Dedifferentiated amniotic fluid mesenchymal stem cell (primary cell): Measurements from ENCODE around the gene TUBB8.
"Not testable (repeated sequence)": the region's sequence is repeated elsewhere in the genome, so short reads cannot be mapped to it uniquely, and the experiment has no call there.

ENCODE experiments used
- DNase-seq: peaks from one replicate; pipeline ENCODE4 v3.0.0-alpha.2; 2016; ENCODE audit errors: extremely low spot score

TUBB8 gene

GRCh38 chr10:48996-49395 is at the start of gene TUBB8:
Gene TUBB8 (minus strand): TSS chr10:49296. CDS start chr10:49238, 58 bp downstream.
- DNase-seq, result no peak

- DNase-seq, result no peak
Observed at GRCh38 chr10:96466-96865, 47.4 kb upstream of the TUBB8 start.

- DNase-seq, result no peak
Observed at GRCh38 chr10:95356-96115, 46.4 kb upstream of the TUBB8 start.

GRCh38 chr10:94613-95012 is 45.5 kb upstream of the TUBB8 start:
- DNase-seq, result no peak

GRCh38 chr10:92846-93245 is 43.8 kb upstream of the TUBB8 start:
- DNase-seq, result no peak

GRCh38 chr10:92153-92552 is 43.1 kb upstream of the TUBB8 start:
- DNase-seq, result no peak

- no peak for DNase-seq
Observed at GRCh38 chr10:91313-91712, 42.2 kb upstream of the TUBB8 start.

GRCh38 chr10:90161-90560 is 41.1 kb upstream of the TUBB8 start:
- no peak for DNase-seq

- no peak for DNase-seq
Observed at GRCh38 chr10:89248-89647, 40.2 kb upstream of the TUBB8 start.

- no peak for DNase-seq
Observed at GRCh38 chr10:88253-88652, 39.2 kb upstream of the TUBB8 start.

GRCh38 chr10:87177-88080 is 38.3 kb upstream of the TUBB8 start:
- no peak for DNase-seq

GRCh38 chr10:86031-86430 is 36.9 kb upstream of the TUBB8 start:
- DNase-seq, result no peak

- no peak for DNase-seq
Observed at GRCh38 chr10:85044-85443, 35.9 kb upstream of the TUBB8 start.

- DNase-seq, result no peak
Observed at GRCh38 chr10:83930-84530, 34.9 kb upstream of the TUBB8 start.

GRCh38 chr10:80477-81105 is 31.5 kb upstream of the TUBB8 start:
- no peak for DNase-seq

GRCh38 chr10:79532-80215 is 30.6 kb upstream of the TUBB8 start:
- no peak for DNase-seq

GRCh38 chr10:78556-78955 is 29.5 kb upstream of the TUBB8 start:
- DNase-seq, result no peak

- not testable (repeated sequence) for DNase-seq
Observed at GRCh38 chr10:74266-74621, 25.1 kb upstream of the TUBB8 start.

GRCh38 chr10:73543-74265 is 24.6 kb upstream of the TUBB8 start:
- not testable (repeated sequence) for DNase-seq

GRCh38 chr10:68156-68555 is 19.1 kb upstream of the TUBB8 start:
- not testable (repeated sequence) for DNase-seq

GRCh38 chr10:49926-50325 is 830 bp upstream of the TUBB8 start:
- not testable (repeated sequence) for DNase-seq
